A673 (cell line): ENCODE measurements around the gene UBL5. TPM values are rescaled to one million over a fixed set of nuclear protein-coding genes. Genes with fewer than 3 reads are reported as not detected.

Source experiments
- BruUV-seq: library from RNA; stranded (reverse); fragments of 400-500 nt; replicated peaks from 2 replicates; lab custom pipeline; 2021; lab: Mats Ljungman, UMichigan
- CTCF ChIA-PET: fragments of 300-600 bp; sonication (Branson Sonifier 250); formaldehyde crosslinking; loops from one replicate; lab custom pipeline; 2022; ENCODE audit warnings: antibody characterized with exemption; lab: Charles Lee
- POLR2A ChIA-PET: fragments of 300-600 bp; sonication (Branson Sonifier 250); formaldehyde crosslinking; loops from one replicate; lab custom pipeline; 2022; ENCODE audit warnings: antibody characterized with exemption; ENCODE audit not compliant: low non-redundant PET; lab: Charles Lee
- DNase-seq: peaks from one replicate; pipeline ENCODE4 v3.0.0-alpha.2; 2015; ENCODE audit warnings: low spot score
- H3K27ac ChIP-seq: fragments of 200-600 bp; sonication (generic); 2 replicates; pipeline ENCODE4 v1.5.1; 2016; ENCODE audit warnings: mixed run types, low read depth, mild to moderate bottlenecking, mixed read lengths, antibody characterized with exemption, low read length; ENCODE audit not compliant: poor library complexity, severe bottlenecking
- H3K27me3 ChIP-seq: fragments of 200-600 bp; sonication (generic); replicated peaks from 2 replicates; pipeline ENCODE4 v1.6.1; 2017; ENCODE audit warnings: mixed run types, low read depth, mild to moderate bottlenecking, mixed read lengths, antibody characterized with exemption, low read length; ENCODE audit not compliant: insufficient read depth, poor library complexity
- H3K36me3 ChIP-seq: fragments of 200-600 bp; sonication (generic); 2 replicates; pipeline ENCODE4 v1.6.1; 2016; ENCODE audit warnings: mixed run types, mild to moderate bottlenecking, mixed read lengths, antibody characterized with exemption, low read length; ENCODE audit not compliant: insufficient read depth, poor library complexity, severe bottlenecking
- H3K4me1 ChIP-seq: fragments of 200-600 bp; sonication (generic); 2 replicates; pipeline ENCODE4 v1.6.1; 2017; ENCODE audit warnings: mixed run types, mild to moderate bottlenecking, mixed read lengths, antibody characterized with exemption, low read length; ENCODE audit not compliant: insufficient read depth, poor library complexity, severe bottlenecking
- H3K4me3 ChIP-seq: fragments of 200-600 bp; sonication (generic); 2 replicates; pipeline ENCODE4 v1.5.1; 2016; ENCODE audit warnings: low read depth, mixed run types, mild to moderate bottlenecking, mixed read lengths, low read length; ENCODE audit not compliant: poor library complexity, severe bottlenecking
- H3K9me3 ChIP-seq: fragments of 200-600 bp; sonication (generic); 2 replicates; pipeline ENCODE4 v1.6.1; 2016; ENCODE audit warnings: mixed run types, low read depth, mild to moderate bottlenecking, mixed read lengths, antibody characterized with exemption, low read length; ENCODE audit not compliant: poor library complexity, severe bottlenecking
- EZH2 ChIP-seq: fragments of 200-600 bp; sonication (generic); IDR thresholded peaks from 2 replicates; pipeline ENCODE4 v1.6.1; 2017; ENCODE audit warnings: borderline replicate concordance, low read depth, mild to moderate bottlenecking, mixed read lengths, antibody characterized with exemption, low read length; ENCODE audit not compliant: poor library complexity, severe bottlenecking
- intact Hi-C: fragments of 100-400 bp; cut with micrococcal nuclease; formaldehyde crosslinking; loops from one replicate; pipeline ENCODE4 v1.10.0; 2022; ENCODE audit not compliant: unreplicated experiment
- total RNA-seq: library from RNA; stranded (reverse); gene quantifications from 2 replicates; pipeline ENCODE4 v1.2.3, GENCODE V29; 2021
- TF ChIP-seq, protein P1 (sequence below): fragments of 300-800, 200-600 bp; sonication (generic); conservative IDR thresholded peaks from 2 replicates; pipeline ENCODE4 v1.5.1; 2017; ENCODE audit warnings: low read depth, mild to moderate bottlenecking, antibody characterized with exemption, low read length, moderate library complexity, mixed read lengths

UBL5 gene
- total RNA-seq, 1 experiment from 2014 or later, result 383 TPM

DNA sequence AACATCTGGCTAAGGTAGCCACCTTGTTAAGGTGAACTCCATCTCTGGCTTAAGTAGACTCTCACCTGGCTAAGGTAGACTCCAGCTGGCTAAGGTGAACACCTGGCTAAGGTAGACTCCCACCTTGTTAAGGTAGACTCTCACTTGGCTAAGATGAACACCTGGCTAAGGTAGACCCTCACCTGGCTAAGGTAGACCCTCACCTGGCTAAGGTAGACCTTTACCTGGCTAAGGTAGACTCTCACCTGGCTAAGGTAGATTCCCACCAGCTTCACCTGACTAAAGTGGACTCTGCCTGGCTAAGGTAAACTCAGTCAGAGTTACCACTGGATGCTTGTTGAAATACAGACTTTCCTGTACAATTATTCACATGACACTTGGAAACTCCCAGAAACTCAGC, 31.0 kb downstream of the UBL5 start:
- TF ChIP-seq, protein P1, sequence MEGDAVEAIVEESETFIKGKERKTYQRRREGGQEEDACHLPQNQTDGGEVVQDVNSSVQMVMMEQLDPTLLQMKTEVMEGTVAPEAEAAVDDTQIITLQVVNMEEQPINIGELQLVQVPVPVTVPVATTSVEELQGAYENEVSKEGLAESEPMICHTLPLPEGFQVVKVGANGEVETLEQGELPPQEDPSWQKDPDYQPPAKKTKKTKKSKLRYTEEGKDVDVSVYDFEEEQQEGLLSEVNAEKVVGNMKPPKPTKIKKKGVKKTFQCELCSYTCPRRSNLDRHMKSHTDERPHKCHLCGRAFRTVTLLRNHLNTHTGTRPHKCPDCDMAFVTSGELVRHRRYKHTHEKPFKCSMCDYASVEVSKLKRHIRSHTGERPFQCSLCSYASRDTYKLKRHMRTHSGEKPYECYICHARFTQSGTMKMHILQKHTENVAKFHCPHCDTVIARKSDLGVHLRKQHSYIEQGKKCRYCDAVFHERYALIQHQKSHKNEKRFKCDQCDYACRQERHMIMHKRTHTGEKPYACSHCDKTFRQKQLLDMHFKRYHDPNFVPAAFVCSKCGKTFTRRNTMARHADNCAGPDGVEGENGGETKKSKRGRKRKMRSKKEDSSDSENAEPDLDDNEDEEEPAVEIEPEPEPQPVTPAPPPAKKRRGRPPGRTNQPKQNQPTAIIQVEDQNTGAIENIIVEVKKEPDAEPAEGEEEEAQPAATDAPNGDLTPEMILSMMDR, result no peak
- TF ChIP-seq EZH2, result no peak
- intact Hi-C loops, result loop anchor here (10.0 kb wide), 1 partner anchor 156 kb away; the partner anchor contains the start of genes COL5A3 and RDH8
- Histone ChIP-seq H3K27ac (no peak overlapping the region), H3K36me3 (peaks cover 16% of the 10 kb centered on the region), H3K9me3 (no peaks in the 10 kb centered on the region), H3K4me3 (no peak overlapping the region), H3K27me3 (no peaks in the 10 kb centered on the region), H3K4me1 (no peaks in the 10 kb centered on the region)
- ChIA-PET POLR2A (no interaction called here), CTCF (no interaction called here)
- no TSS peak for BruUV-seq
- no peak for DNase-seq

DNA sequence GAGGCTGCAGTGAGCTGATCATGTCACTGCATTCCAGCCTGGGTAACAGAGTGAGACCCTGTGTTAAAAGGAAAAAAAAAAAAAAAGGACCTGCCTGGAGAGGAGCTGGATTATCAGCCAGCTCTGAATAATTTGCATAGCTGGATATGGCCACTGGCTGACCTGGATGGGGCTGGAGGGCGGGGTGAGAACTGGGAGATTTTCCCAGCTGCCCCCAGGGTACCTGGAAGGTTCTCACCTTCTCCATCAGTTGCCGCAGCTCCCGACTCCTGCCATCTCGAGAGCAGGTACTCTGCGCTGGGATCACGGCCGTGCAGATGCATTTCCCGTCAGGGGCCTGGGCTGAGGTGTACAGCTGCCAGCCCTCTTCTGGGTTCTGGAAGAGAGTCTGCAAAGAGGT, 32.7 kb downstream of the UBL5 start:
- ChIA-PET CTCF (no interaction called here), POLR2A (no interaction called here)
- no peaks in the 10 kb centered on the region for H3K27me3 ChIP-seq

DNA sequence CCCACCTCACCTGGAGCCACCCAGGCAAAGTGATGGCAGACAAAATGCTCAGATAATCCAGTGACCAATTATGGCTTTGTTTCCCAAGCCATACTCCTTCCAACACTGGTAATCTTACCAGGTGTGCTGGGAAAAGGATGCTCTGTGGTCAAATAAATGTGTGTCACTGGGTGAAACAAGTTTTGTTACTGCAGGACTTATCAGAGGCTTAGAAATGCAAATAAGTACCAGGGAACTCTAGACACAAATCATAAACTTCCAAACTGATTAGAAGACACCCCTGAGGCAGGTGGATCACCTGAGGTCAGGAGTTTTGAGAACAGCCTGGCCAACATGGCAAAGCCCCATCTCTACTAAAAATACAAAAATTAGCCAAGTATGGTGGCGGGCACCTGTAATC, 33.8 kb downstream of the UBL5 start:
- Histone ChIP-seq H3K27ac (no peak overlapping the region), H3K4me1 (peaks cover 9% of the 10 kb centered on the region), H3K27me3 (no peaks in the 10 kb centered on the region), H3K36me3 (peaks cover 13% of the 10 kb centered on the region), H3K9me3 (no peaks in the 10 kb centered on the region), H3K4me3 (no peak overlapping the region)
- no TSS peak for BruUV-seq
- ChIA-PET CTCF (no interaction called here), POLR2A (no interaction called here)
- intact Hi-C loops, result no loop called here
- no peak for TF ChIP-seq EZH2
- TF ChIP-seq, protein P1, result no peak
- no peak for DNase-seq

More for the DNA sequence above, 32.7 kb downstream of the UBL5 start:
- intact Hi-C loops, result no loop called here
- Histone ChIP-seq H3K4me3 (no peak overlapping the region), H3K4me1 (no peaks in the 10 kb centered on the region), H3K27ac (no peak overlapping the region), H3K9me3 (no peaks in the 10 kb centered on the region), H3K36me3 (peaks cover 16% of the 10 kb centered on the region)
- BruUV-seq, result no TSS peak
- TF ChIP-seq, protein P1, result no peak
- no peak for TF ChIP-seq EZH2
- DNase-seq, result no peak
